GM15510 (cell line): ENCODE measurements around the gene GPR157.

Experiments
- POLR2A ChIP-seq: IDR thresholded peaks from 3 replicates; pipeline ENCODE4 v1.6.1; 2011; ENCODE audit warnings: borderline replicate concordance; ENCODE audit not compliant: insufficient read length; ENCODE audit errors: extremely low read depth

Gene GPR157

DNA sequence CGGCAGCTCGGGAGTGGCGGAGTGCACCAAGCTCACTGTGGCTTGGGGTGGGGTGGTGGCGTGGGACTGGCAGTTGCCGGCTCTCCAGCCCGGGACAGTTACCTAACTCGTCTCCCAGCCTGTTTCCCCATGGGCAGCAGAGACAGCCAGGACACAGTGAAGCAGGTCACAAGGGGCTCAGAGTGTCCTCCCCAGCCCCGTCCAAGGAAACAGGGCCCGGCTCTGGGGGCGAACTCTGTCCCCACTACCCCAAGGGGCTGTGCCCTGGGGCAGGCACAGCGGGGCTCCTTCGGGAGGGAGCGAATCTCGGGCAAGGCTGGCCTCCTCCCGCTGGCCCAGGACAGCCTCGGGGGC is 759 bp downstream of the GPR157 start:
- TF ChIP-seq POLR2A: no peak

DNA sequence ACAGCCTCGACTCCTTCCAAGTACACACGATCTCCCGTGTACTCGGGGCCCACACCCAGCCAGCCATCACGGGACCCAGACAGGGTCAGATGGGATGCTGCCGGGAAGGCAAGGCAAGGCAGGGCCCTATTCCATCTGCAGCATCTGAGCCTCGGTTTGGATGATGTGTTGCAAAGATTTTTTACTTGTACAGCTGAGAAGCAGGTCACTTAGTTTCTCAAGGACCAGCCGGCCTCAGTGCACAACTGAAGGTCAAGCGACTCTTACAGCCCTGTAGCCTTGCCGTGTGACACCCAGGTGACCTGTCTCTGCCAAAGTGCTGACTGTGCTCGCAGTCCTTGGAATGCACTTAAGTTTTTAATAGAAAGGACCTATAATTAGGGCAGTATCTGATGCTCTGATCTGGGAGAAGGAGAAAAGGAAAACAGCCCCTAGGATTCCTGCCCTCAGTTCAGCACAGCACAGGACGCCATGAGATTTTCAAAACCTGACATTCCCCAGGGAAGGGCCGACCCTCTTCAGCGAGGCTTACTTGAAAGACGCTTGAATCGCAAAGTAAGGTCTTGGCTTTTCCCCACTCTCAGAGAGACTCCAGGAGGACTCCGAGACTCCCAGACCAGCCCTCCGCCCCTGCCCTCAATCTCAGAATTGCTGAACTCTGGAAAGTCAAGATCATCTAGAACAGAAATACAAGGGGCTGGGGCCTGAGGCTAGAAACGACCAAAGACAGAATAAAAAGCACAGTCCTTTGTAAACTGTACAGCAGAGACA is 1.3 kb downstream of the GPR157 start:
- no peak for TF ChIP-seq POLR2A

DNA sequence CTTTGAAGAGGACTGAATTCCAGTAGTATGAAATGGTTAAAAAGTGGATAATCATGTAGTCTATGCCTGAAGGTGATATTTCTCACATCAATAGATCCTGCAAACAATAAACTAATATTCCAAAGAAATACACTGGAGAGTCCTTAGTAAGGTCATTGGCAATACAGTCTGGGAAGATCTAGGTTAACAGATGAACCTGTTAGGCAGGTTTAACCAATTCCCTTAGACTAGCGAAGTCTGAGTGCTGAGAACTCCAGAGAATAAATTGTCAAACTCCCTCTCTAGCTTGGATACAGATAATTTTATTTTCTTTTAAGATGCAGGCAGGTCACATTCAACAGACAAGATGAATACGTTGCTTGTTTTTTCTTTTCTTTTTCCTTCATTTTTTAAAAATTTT is 2.4 kb downstream of the GPR157 start:
- no peak for TF ChIP-seq POLR2A

DNA sequence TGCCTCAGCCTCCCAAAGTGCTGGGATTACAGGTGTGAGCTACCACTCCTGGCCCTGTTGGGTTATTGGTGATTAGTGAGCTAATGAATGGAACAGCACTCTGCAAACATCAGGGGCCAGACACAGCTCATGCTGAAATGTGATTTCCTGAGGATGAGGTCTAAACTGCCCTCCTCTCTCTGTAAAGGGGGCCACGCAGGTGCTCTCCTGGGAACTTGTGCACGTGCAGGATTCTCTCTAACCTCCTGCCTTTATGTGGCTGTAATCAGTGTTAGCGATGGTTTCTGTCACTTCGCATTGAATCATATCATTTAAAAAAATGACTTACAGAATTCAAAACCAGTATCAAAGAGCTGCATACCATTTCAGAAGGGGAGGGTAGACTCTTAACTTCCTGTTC is 3.6 kb downstream of the GPR157 start:
- no peak for TF ChIP-seq POLR2A

GRCh38 chr1:9121496-9122409 is 7.1 kb downstream of the GPR157 start:
- no peak for TF ChIP-seq POLR2A

DNA sequence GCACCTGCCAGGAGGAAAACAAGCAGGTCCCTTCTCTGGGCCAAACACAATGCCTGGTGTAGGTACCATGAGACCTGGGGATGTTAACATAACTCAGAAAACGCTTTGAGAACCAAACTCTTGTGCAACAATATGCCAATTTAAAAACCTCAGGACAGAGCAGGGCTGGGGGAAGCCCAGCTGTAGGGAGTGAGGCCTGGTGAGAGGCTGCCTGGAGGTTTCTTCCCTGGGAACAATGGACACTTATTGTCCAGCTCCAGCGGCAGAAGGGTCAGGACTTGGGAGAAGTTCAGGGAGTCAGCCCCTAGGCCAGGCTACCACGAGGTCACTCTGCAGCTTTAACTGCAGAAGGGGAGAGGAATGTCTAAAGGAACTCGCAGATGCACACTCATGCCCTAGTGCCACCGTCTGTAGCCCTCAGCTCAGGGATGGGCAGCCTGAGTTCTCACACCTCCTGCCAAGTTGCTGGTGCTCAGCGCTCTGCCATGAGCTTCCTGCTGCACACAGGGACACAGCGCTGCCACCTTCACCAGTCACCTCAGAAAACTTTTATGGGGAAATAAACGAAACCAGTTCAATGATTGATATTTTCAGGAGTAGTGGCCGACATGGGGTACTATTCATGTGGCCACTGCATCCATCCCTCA is 8.5 kb downstream of the GPR157 start:
- no peak for TF ChIP-seq POLR2A

GRCh38 chr1:9119745-9120144 is 9.2 kb downstream of the GPR157 start:
- no peak for TF ChIP-seq POLR2A

GRCh38 chr1:9118186-9118585 is 10.7 kb downstream of the GPR157 start:
- TF ChIP-seq POLR2A: no peak

DNA sequence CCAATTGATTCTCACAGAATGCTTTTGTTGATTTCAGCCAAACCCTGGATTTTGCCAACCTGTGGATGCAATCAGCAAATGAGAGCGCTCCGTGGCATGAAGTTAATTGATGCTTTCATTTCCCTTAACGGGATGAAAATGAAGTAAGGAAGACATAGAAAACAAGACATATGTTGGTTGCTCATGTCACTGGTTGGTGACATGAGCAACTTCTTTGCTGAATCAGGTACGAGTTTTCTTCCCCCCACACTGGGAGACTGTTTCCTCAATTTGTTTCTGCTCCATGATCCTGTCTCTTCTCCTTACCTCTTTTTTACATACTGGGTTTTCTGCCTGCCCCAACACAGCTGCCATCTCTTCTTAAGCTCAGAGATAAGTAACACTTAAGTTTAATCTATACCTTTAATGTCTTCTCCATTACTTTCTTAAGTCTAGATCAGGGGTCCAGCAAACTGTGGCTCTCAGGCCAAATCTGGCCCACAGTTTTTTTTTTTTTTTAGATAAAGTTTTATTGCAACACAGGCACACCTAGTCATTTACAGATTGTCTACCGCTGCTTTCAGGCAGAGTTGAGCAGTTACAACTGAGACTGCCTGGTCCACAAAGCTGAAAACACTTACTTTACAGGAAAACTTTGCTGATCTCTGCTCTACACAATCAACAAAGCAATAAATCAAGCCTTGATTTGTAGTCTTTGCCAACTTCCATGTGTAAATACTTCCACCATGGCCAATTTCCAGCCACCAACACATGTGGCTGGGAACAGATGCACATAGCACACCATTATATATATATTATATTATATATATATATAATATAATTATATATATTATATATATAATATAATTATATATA is 13.3 kb downstream of the GPR157 start:
- TF ChIP-seq POLR2A: no peak

GRCh38 chr1:9112961-9113880 is 15.7 kb downstream of the GPR157 start:
- TF ChIP-seq POLR2A: no peak

DNA sequence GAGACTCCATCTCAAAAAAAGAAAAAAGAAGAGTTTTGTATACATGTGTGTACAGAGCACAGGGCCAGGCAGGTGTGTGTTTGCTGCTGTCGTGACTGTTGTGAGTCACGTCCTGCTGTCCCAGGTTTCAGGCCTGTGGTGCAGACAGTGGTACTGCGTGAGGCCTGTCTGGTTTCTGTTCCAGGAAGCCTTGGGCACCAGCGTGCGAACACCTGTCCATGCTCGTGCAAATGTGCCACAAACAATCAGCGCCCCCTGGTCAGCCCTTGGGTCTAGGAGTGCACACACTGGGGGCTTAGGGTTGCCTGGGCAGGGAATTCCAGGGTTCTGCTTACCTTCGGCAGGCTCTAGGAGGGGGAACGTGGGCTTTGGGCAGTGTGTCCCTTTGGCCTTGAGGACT is 16.9 kb downstream of the GPR157 start:
- TF ChIP-seq POLR2A: no peak

DNA sequence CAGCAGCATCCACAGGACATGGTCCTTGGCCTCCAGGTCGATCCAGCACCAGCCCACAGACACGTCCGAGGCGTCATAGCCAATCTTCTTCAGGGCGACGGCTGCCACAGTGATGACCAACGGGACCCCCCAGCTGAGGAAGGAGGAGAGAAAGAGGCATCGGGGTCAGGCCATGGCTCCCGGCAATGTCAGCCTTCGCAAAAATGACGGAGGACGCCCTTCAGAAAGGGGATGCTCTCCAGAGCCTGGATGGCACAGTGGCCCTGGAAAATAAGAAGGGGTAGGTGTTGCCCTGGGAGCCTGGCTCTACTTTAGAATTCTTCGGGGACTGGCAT is 17.6 kb downstream of the GPR157 start:
- no peak for TF ChIP-seq POLR2A

DNA sequence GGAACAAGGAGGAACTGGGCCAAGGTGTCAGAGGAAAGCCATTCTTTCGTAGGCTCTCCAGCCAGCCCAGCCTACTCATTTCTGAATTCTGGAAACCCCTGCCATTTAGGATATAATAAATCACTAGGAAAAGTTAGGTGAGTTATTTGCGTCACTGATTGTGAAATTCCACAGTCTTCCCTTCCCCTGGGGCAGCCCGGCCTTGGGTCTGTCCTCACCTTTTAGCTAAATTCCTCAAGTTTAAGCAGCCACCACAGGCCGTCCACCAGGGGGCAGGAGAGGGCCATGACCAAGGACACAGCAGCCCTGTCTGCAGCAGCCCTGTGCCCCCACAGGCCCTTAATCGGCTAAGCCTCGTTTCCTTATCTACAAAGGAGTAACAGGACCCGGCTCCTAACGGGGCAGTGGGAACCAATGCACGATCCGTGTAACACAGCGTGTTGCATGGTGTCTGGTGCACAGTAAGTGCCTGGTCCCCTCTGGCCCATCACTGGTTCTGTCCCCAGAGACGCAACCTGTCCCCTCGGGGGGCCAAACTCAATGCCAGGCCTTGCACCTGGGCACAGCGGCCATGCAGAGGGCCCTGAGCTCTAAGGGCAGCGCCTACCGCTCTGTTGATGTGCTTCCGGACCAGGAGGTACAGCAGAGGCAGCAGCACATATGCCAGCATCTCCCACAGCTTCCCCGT is 18.1 kb downstream of the GPR157 start:
- no peak for TF ChIP-seq POLR2A
